Lung (tissue), 12 donors: ENCODE measurements around the gene C12orf42. TPM values are rescaled to one million over a fixed set of nuclear protein-coding genes. Genes with fewer than 3 reads are reported as not detected.

Experiments used
- ATAC-seq: fragments of 200-7000 bp; cut with Tn5 transposase; one replicate; pipeline ENCODE4 v1.9.1; 2020; ENCODE audit warnings: moderate number of reproducible peaks; ENCODE audit not compliant: insufficient read depth, low FRiP score
- DNase-seq, 3 donors: peaks; one replicate each; pipeline ENCODE4 v3.0.0-alpha.2; 2013 to 2017
- H3K27ac ChIP-seq, 2 donors: one replicate each; pipeline ENCODE4 v1.5.1; 2013; ENCODE audit warnings: mild to moderate bottlenecking in 2 of 2, moderate library complexity in 2 of 2, control low read depth in 1 of 2, inconsistent platforms in 1 of 2, low read depth in 1 of 2, low read length in 1 of 2
- H3K27me3 ChIP-seq, 3 donors: one replicate each; pipeline ENCODE4 v1.5.1; 2013; ENCODE audit warnings: low read length in 2 of 3; ENCODE audit not compliant: control insufficient read depth in 3 of 3, insufficient read depth in 3 of 3
- H3K36me3 ChIP-seq, 4 donors: one replicate each; pipeline ENCODE4 v1.5.1; 2013; ENCODE audit warnings: low read length in 4 of 4, mild to moderate bottlenecking in 1 of 4, moderate library complexity in 1 of 4; ENCODE audit not compliant: control insufficient read depth in 4 of 4, insufficient read depth in 4 of 4
- H3K4me1 ChIP-seq, 5 donors: one replicate each; pipeline ENCODE4 v1.5.1; 2013; ENCODE audit warnings: low read length in 5 of 5, mild to moderate bottlenecking in 2 of 5, moderate library complexity in 1 of 5; ENCODE audit not compliant: control insufficient read depth in 5 of 5, insufficient read depth in 5 of 5
- H3K4me3 ChIP-seq: one replicate; pipeline ENCODE4 v1.5.1; 2013; ENCODE audit warnings: mild to moderate bottlenecking, control low read depth, moderate library complexity
- H3K9ac ChIP-seq, 2 donors: one replicate each; pipeline ENCODE4 v1.5.1; 2013; ENCODE audit warnings: low read length in 2 of 2, control low read depth in 1 of 2; ENCODE audit not compliant: insufficient read depth in 1 of 2
- H3K9me3 ChIP-seq, 4 donors: one replicate each; pipeline ENCODE4 v1.5.1; 2013; ENCODE audit warnings: low read length in 3 of 4, mild to moderate bottlenecking in 1 of 4, moderate library complexity in 1 of 4; ENCODE audit not compliant: control insufficient read depth in 4 of 4, insufficient read depth in 3 of 4
- WGBS, 2 donors: extraction: QIAGEN DNeasy Blood & Tissue Kit; methylation state at CpG; one replicate each; pipeline ENCODE4 v1.1.7; 2013; 5-methylcytosine and 5-hydroxymethylcytosine counted together
- polyA plus RNA-seq, 2 donors: library from polyadenylated mRNA; stranded (reverse); fragments of 200-250 nt; gene quantifications; one replicate each; pipeline ENCODE4 v1.2.1, GENCODE V29; 2013
- total RNA-seq, 2 donors: library from RNA; depleted of rRNA in 1 of 2; stranded (reverse); fragments of >200 nt in 1 of 2; gene quantifications; one replicate each; pipeline ENCODE4 v1.2.1, GENCODE V29; 2014 to 2021
- TF ChIP-seq, protein P1 (sequence below): IDR thresholded peaks from 2 replicates; pipeline ENCODE4 v1.5.1; 2012; ENCODE audit warnings: mild to moderate bottlenecking; ENCODE audit errors: control extremely low read depth, extremely low read depth
- donor health status: control.
- donor health status: control.
- donor health status: Bipolar disorder and iron deficiency.
- donor health status: healthy.
- donor health status: DM: yes; HTN: yes; CAD: no.

The C12orf42 gene
- total and polyA plus RNA-seq, 4 donors = 0.03 TPM; not detected in 3

DNA sequence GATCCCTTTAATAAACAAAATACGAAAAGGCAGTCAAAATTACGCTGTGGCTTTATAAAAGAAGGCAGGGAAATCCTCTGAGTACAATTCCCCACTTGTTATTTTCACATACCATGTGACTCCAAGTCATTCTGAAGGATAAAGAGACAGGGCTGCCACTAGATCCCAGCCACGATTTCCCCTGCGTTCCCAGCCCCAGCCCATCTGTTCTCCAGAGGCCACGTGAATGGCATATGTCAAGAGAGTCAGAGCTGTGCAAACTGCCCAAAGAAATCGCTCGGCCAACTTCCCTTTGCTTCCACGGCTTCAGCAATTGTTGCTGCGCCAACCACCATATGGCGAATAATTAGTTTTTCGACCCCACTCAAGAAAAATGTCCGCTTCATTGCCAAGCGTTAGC is 161.3 kb downstream of the C12orf42 start:
- DNase-seq = no peak
- ATAC-seq = no peak
- TF ChIP-seq, protein P1, sequence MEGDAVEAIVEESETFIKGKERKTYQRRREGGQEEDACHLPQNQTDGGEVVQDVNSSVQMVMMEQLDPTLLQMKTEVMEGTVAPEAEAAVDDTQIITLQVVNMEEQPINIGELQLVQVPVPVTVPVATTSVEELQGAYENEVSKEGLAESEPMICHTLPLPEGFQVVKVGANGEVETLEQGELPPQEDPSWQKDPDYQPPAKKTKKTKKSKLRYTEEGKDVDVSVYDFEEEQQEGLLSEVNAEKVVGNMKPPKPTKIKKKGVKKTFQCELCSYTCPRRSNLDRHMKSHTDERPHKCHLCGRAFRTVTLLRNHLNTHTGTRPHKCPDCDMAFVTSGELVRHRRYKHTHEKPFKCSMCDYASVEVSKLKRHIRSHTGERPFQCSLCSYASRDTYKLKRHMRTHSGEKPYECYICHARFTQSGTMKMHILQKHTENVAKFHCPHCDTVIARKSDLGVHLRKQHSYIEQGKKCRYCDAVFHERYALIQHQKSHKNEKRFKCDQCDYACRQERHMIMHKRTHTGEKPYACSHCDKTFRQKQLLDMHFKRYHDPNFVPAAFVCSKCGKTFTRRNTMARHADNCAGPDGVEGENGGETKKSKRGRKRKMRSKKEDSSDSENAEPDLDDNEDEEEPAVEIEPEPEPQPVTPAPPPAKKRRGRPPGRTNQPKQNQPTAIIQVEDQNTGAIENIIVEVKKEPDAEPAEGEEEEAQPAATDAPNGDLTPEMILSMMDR = no peak
- H3K36me3 ChIP-seq = no peaks in the 10 kb centered on the region
- no peak overlapping the region for H3K9ac ChIP-seq
- H3K27me3 ChIP-seq = no peaks in the 10 kb centered on the region
- H3K4me1 ChIP-seq = no peaks in the 10 kb centered on the region
- no peak overlapping the region for H3K4me3 ChIP-seq
- no peak overlapping the region for H3K27ac ChIP-seq
- H3K9me3 ChIP-seq = no peaks in the 10 kb centered on the region
- 77 to 84% methylated on average over 13 of the region's 13 CpGs for WGBS, 2 donors

DNA sequence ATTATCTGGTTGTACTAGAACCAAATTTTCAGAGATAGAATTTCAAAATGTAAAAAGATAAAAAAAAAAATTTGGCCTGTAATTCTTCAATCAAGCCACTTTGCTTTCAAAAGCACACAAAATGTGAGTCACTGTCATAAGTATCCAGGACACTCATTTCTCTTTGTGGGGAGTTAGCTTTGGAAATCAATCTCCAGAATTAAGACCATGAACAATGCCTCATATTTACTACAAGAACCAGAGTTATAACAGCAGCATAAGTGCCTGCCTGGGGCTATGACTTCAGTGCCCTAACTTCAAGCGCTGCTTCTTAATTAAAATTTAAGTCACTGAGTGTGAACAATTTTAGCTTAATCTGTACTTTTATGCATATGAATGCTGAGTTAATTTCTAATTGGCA is 162.1 kb downstream of the C12orf42 start:
- TF ChIP-seq, protein P1 = no peak
- no peaks in the 10 kb centered on the region for H3K36me3 ChIP-seq
- H3K4me1 ChIP-seq = no peaks in the 10 kb centered on the region
- no peak overlapping the region for H3K9ac ChIP-seq
- no peaks in the 10 kb centered on the region for H3K27me3 ChIP-seq
- DNase-seq = no peak
- H3K27ac ChIP-seq = no peak overlapping the region
- H3K9me3 ChIP-seq = no peaks in the 10 kb centered on the region
- WGBS, 2 donors = 94 to 99% methylated on average over 1 of the region's 1 CpG
- ATAC-seq = no peak
- no peak overlapping the region for H3K4me3 ChIP-seq

DNA sequence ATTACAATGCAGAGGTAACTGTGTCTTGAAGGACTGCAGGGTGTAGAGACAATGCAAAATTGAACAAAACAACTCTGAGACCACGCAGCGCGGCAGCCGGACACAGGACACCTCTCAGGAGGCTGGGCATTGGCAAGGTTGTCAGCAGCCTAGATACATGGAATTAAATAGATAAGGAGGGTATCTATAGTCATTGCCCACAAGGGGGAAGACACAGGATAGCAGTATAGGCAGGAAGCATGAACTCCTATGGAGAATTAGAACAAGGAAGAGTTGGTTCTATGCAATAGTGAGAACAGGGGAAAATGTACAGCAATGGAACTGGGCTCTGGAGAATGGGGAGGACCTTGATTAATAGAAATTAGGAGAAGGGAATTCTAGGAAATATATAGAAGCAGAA is 164.1 kb downstream of the C12orf42 start:
- ATAC-seq (no peak), DNase-seq (no peak)
- 98 to 99% methylated on average over 4 of the region's 4 CpGs for WGBS, 2 donors
- H3K4me1 ChIP-seq = no peaks in the 10 kb centered on the region
- H3K9me3 ChIP-seq = no peaks in the 10 kb centered on the region
- no peak overlapping the region for H3K27ac ChIP-seq
- no peak overlapping the region for H3K4me3 ChIP-seq
- no peaks in the 10 kb centered on the region for H3K36me3 ChIP-seq
- TF ChIP-seq, protein P1 = no peak
- no peaks in the 10 kb centered on the region for H3K27me3 ChIP-seq
- H3K9ac ChIP-seq = no peak overlapping the region

DNA sequence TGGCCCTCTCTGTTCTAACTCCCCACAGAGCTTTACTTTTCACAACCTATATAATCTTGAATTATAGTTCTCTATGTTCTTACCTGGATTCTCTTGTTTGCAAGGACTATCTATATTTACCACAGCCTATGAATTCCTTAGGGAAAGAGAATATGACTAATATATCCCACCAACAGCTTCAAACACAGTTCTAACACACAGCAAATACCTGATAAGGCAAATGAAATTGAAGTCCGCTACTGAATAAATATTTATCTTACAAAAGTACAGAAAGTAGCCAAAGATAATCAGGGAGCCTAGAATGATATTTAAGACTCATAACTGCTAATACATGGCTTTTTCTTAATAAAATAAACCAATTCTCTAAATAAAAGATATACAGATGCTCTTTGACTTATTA is 165.1 kb downstream of the C12orf42 start:
- H3K4me1 ChIP-seq = no peaks in the 10 kb centered on the region
- WGBS, 2 donors = 36 to 71% methylated on average over 1 of the region's 1 CpG
- ATAC-seq (no peak), DNase-seq (no peak)
- no peak overlapping the region for H3K9ac ChIP-seq
- no peak overlapping the region for H3K27ac ChIP-seq
- H3K4me3 ChIP-seq = no peak overlapping the region
- H3K36me3 ChIP-seq = no peaks in the 10 kb centered on the region
- H3K9me3 ChIP-seq = peaks cover 0 to 2% (median 0%) of the 10 kb centered on the region in 4 donors
- H3K27me3 ChIP-seq = no peaks in the 10 kb centered on the region
- TF ChIP-seq, protein P1 = no peak
